KG1 (cell line): ENCODE measurements around the gene GPC6.

Experiments used
- DNase-seq: peaks from one replicate; lab custom pipeline; 2025; lab: John Stamatoyannopoulos, UW

GPC6 gene

GRCh38 chr13:94413598-94413944 is 1187.0 kb downstream of the GPC6 start:
- no peak for DNase-seq

- DNase-seq: no peak
Observed at GRCh38 chr13:94414141-94414540, 1187.5 kb downstream of the GPC6 start.

- no peak for DNase-seq
Observed at GRCh38 chr13:94414708-94415107, 1188.1 kb downstream of the GPC6 start.

GRCh38 chr13:94415500-94416237 is 1189.1 kb downstream of the GPC6 start:
- no peak for DNase-seq

- no peak for DNase-seq
Observed at GRCh38 chr13:94416454-94417080, 1190.0 kb downstream of the GPC6 start.

GRCh38 chr13:94417294-94417693 is 1190.7 kb downstream of the GPC6 start:
- DNase-seq: no peak

- DNase-seq: peak; percentile 15
Observed at GRCh38 chr13:94419304-94419924, 1192.8 kb downstream of the GPC6 start.

- no peak for DNase-seq
Observed at GRCh38 chr13:94419925-94420305, 1193.3 kb downstream of the GPC6 start.

- DNase-seq: no peak
Observed at GRCh38 chr13:94427313-94427953, 1200.8 kb downstream of the GPC6 start.

- no peak for DNase-seq
Observed at GRCh38 chr13:94431574-94431973, 1205.0 kb downstream of the GPC6 start.

GRCh38 chr13:94431987-94432386 is 1205.4 kb downstream of the GPC6 start:
- no peak for DNase-seq

GRCh38 chr13:94433055-94433961 is 1206.7 kb downstream of the GPC6 start:
- no peak for DNase-seq

GRCh38 chr13:94435604-94436226 is 1209.1 kb downstream of the GPC6 start:
- peak; percentile 13 for DNase-seq

- no peak for DNase-seq
Observed at GRCh38 chr13:94444826-94445225, 1218.2 kb downstream of the GPC6 start.

- DNase-seq: no peak
Observed at GRCh38 chr13:94454334-94454733, 1227.7 kb downstream of the GPC6 start.

GRCh38 chr13:94454906-94455305 is 1228.3 kb downstream of the GPC6 start:
- no peak for DNase-seq

GRCh38 chr13:94455414-94455813 is 1228.8 kb downstream of the GPC6 start:
- DNase-seq: no peak
